Measurements from ENCODE around the gene FAM177B. TPM values are rescaled to one million over a fixed set of nuclear protein-coding genes. Genes with fewer than 3 reads are reported as not detected.

Gene FAM177B
- polyA plus RNA-seq, 1 experiment = not detected

- Histone ChIP-seq H3K27me3 (ENCODE audit: control insufficient read depth, insufficient read depth, low read length) (no peaks in the 10 kb centered on the region), H3K36me3 (ENCODE audit: control insufficient read depth, insufficient read depth, low read length) (peaks cover 10% of the 10 kb centered on the region), H3K4me3 (ENCODE audit: low read depth, low read length) (no peak overlapping the region)
- no peak for DNase-seq (ENCODE audit: low read depth)
- CTCF ChIA-PET = interaction anchor here (0.6 to 1.8 kb wide), 2 partner anchors 8 to 328 kb away, joined by 3 to 6 read pairs; partner anchors contain the start of gene FAM177B
- TF ChIP-seq CTCF (IDR thresholded peaks at IDR 0.05; ENCODE audit: insufficient read depth, low read depth, low read length) = no peak
- POLR2A ChIA-PET = no interaction called here
These were observed 8.3 kb upstream of the FAM177B start for GRCh38 chr1:222728746-222729145.

- DNase-seq (ENCODE audit: low read depth) = no peak
- Histone ChIP-seq H3K27me3 (ENCODE audit: control insufficient read depth, insufficient read depth, low read length) (no peaks in the 10 kb centered on the region), H3K4me3 (ENCODE audit: low read depth, low read length) (no peak overlapping the region), H3K36me3 (ENCODE audit: control insufficient read depth, insufficient read depth, low read length) (peaks cover 8% of the 10 kb centered on the region)
- TF ChIP-seq CTCF (IDR thresholded peaks at IDR 0.05; ENCODE audit: insufficient read depth, low read depth, low read length) = no peak
- ChIA-PET POLR2A (interaction anchor here (0.5 kb wide), 1 partner anchor 28 kb away, joined by 3 read pairs; no protein-coding TSS in a partner anchor), CTCF (interaction anchor here (1.3 kb wide), 1 partner anchor 10 kb away, joined by 3 read pairs; no protein-coding TSS in a partner anchor)
These were observed 6.1 kb upstream of the FAM177B start for GRCh38 chr1:222730866-222731265.

- CTCF ChIA-PET = interaction anchor here (2.6 kb wide), 1 partner anchor 357 kb away, joined by 11 read pairs; no protein-coding TSS in a partner anchor
- Histone ChIP-seq H3K4me3 (ENCODE audit: low read depth, low read length) (no peak overlapping the region), H3K27me3 (ENCODE audit: control insufficient read depth, insufficient read depth, low read length) (no peaks in the 10 kb centered on the region), H3K36me3 (ENCODE audit: control insufficient read depth, insufficient read depth, low read length) (peaks cover 5% of the 10 kb centered on the region)
- TF ChIP-seq CTCF (IDR thresholded peaks at IDR 0.05; ENCODE audit: insufficient read depth, low read depth, low read length) = no peak
- POLR2A ChIA-PET = no interaction called here
- DNase-seq (ENCODE audit: low read depth) = no peak
These were observed 4.5 kb upstream of the FAM177B start for GRCh38 chr1:222732216-222733159.

GRCh38 chr1:222734740-222735139, 2.3 kb upstream of the FAM177B start:
- Histone ChIP-seq H3K4me3 (ENCODE audit: low read depth, low read length) (no peak overlapping the region), H3K27me3 (ENCODE audit: control insufficient read depth, insufficient read depth, low read length) (no peaks in the 10 kb centered on the region), H3K36me3 (ENCODE audit: control insufficient read depth, insufficient read depth, low read length) (peaks cover 5% of the 10 kb centered on the region; the same call in 1 of the 2 replicates)
- CTCF ChIA-PET = no interaction called here
- POLR2A ChIA-PET = no interaction called here
- no peak for DNase-seq (ENCODE audit: low read depth)
- no peak for TF ChIP-seq CTCF (IDR thresholded peaks at IDR 0.05; ENCODE audit: insufficient read depth, low read depth, low read length)

- DNase-seq (ENCODE audit: low read depth) = no peak
- no peak for TF ChIP-seq CTCF (IDR thresholded peaks at IDR 0.05; ENCODE audit: insufficient read depth, low read depth, low read length)
- CTCF ChIA-PET = interaction anchor here (0.8 to 2.7 kb wide), 7 partner anchors 9 to 353 kb away, joined by 3 to 12 read pairs (median 6); no protein-coding TSS in a partner anchor
- H3K36me3 ChIP-seq (ENCODE audit: control insufficient read depth, insufficient read depth, low read length) = peaks cover 3% of the 10 kb centered on the region; the same call in 1 of the 2 replicates
- POLR2A ChIA-PET = no interaction called here
- no peak overlapping the region for H3K4me3 ChIP-seq (ENCODE audit: low read depth, low read length)
- H3K27me3 ChIP-seq (ENCODE audit: control insufficient read depth, insufficient read depth, low read length) = no peaks in the 10 kb centered on the region
These were observed 532 bp upstream of the FAM177B start for GRCh38 chr1:222736470-222736869.
